Measurements from ENCODE around the gene INTS4.

Gene INTS4

DNA sequence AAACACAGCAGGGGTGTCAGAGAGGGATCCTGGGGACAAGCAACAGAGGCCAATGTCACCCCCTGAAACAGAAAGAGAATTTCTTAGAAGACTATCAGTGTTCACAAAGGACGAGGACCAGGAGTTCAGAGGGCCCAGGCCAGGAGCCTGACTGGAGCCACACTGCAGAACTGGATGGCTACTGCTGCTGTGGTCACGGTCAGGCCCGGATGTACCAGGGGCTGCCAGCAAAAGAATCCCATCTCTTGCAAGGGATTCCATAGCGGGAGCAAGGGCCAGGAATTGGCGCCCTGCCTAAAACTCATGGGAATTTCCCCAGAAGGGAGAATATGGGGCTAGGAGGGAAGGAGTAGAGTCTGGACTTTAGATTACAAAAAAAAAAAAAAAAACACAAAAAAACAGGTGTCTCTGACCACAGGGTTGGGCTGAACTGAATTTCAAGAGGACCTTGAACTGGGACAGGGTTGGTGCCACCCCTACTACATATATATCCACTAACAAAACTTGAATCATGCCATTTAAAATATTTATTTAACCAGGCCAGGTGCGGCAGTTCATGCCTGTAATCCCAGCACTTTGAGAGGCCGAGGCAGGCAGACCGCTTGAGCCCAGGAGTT, 44.3 kb upstream of the INTS4 start:
- Histone ChIP-seq H3K27me3 (ENCODE audit: insufficient read depth, low read length, poor library complexity) (no peaks in the 10 kb centered on the region), H3K36me3 (ENCODE audit: insufficient read depth, low read length) (no peaks in the 10 kb centered on the region), H3K4me3 (ENCODE audit: low read depth in 1 of 2, low read length in 2 of 2) (no peak overlapping the region), H3K79me2 (ENCODE audit: insufficient read depth, low read length) (no peaks in the 10 kb centered on the region), H3K9me3 (ENCODE audit: insufficient read depth, low read length, severe bottlenecking) (no peaks in the 10 kb centered on the region), H3K4me2 (ENCODE audit: insufficient read depth, low read length) (no peak overlapping the region), H3K27ac (ENCODE audit: low read length) (no peak overlapping the region), H3K9ac (ENCODE audit: low read depth, low read length) (no peak overlapping the region), H2AFZ (ENCODE audit: low read depth, low read length) (no peak overlapping the region), H3K4me1 (ENCODE audit: insufficient read depth, low read length) (peaks cover 10% of the 10 kb centered on the region), H4K20me1 (ENCODE audit: insufficient read depth, low read length) (no peaks in the 10 kb centered on the region)
- TF ChIP-seq EZH2 (IDR thresholded peaks at IDR 0.05; ENCODE audit: borderline replicate concordance, low read depth, low read length, severe bottlenecking) (no peak), CTCF (IDR thresholded peaks at IDR 0.05; ENCODE audit: borderline replicate concordance, extremely low read depth, low read length, poor library complexity, severe bottlenecking) (no peak)
- no peak for ATAC-seq (ENCODE audit: insufficient read depth, low read depth)
- no peak for DNase-seq

DNA sequence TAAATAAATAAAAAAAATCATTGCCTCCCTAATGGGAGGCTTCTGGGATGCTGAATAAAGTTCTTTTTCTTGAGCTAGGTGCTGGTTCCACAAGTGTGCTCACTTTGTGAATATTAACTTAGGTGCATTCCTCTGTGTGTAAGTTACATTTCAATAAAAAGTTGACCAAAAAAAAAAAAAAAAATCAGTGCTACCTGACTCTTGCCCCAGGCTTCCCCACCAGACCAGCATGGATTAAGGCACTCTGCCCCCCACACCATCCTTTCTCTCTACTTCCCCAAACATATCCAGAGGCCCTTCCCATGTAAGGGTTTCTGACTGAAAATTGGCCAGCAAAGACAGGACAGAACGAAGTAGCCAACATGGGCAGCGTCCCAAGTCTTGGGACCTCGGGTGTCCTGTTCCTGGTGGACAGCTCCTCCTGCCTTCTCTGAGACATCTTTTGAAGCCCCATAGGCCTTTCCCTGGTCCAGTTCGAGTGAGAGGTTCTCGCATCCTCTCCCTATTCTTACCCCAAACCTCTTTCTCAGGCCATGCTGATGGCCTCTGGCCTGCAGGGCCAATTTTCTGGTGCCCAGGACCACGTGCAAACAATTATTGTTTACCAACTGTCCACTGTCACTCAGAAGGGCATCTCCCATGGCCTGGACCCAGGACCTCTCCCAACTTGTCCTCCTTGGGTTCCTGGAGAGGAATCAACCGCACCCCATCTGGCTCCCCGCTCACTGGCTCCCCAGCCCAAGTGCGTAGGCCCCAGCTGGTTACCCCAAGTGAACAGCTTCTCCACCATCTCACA, 43.6 kb upstream of the INTS4 start:
- no peaks in the 10 kb centered on the region for H3K9me3 ChIP-seq (ENCODE audit: insufficient read depth, low read length, severe bottlenecking)
- H3K4me2 ChIP-seq (ENCODE audit: insufficient read depth, low read length): no peak overlapping the region
- no peak overlapping the region for H2AFZ ChIP-seq (ENCODE audit: low read depth, low read length)
- no peaks in the 10 kb centered on the region for H4K20me1 ChIP-seq (ENCODE audit: insufficient read depth, low read length)
- no peak for DNase-seq
- no peak overlapping the region for H3K27ac ChIP-seq (ENCODE audit: low read length)
- no peak overlapping the region for H3K9ac ChIP-seq (ENCODE audit: low read depth, low read length)
- ATAC-seq (ENCODE audit: insufficient read depth, low read depth): no peak
- H3K79me2 ChIP-seq (ENCODE audit: insufficient read depth, low read length): no peaks in the 10 kb centered on the region
- H3K4me3 ChIP-seq (ENCODE audit: low read depth in 1 of 2, low read length in 2 of 2): no peak overlapping the region
- no peaks in the 10 kb centered on the region for H3K36me3 ChIP-seq (ENCODE audit: insufficient read depth, low read length)
- peaks cover 10% of the 10 kb centered on the region for H3K4me1 ChIP-seq (ENCODE audit: insufficient read depth, low read length)
- no peaks in the 10 kb centered on the region for H3K27me3 ChIP-seq (ENCODE audit: insufficient read depth, low read length, poor library complexity)
- TF ChIP-seq CTCF (IDR thresholded peaks at IDR 0.05; ENCODE audit: borderline replicate concordance, extremely low read depth, low read length, poor library complexity, severe bottlenecking) (no peak), EZH2 (IDR thresholded peaks at IDR 0.05; ENCODE audit: borderline replicate concordance, low read depth, low read length, severe bottlenecking) (no peak)

DNA sequence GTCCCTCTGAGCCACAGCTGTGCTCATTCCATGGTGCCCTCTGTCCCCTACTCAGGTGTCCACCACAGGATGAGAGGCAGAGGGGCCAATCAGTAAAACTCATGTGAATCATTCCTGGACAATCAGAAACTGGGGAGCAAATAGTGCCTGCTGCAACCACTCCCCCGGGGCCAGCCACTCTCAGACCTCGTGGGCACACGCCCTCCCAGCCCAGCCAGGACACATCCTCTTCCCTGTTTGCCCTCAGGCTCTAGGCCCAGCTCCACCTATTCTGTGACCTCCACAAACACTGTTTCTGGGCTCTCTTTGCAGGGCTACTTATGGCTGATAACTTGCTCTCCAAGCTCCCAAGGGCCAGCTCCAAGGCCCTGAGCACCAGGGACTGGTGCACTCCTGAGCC, 42.6 kb upstream of the INTS4 start:
- no peaks in the 10 kb centered on the region for H3K27me3 ChIP-seq (ENCODE audit: insufficient read depth, low read length, poor library complexity)
- no peak for ATAC-seq (ENCODE audit: insufficient read depth, low read depth)
- no peak overlapping the region for H2AFZ ChIP-seq (ENCODE audit: low read depth, low read length)
- no peak for DNase-seq
- no peaks in the 10 kb centered on the region for H4K20me1 ChIP-seq (ENCODE audit: insufficient read depth, low read length)
- H3K4me3 ChIP-seq (ENCODE audit: low read depth in 1 of 2, low read length in 2 of 2): no peak overlapping the region
- no peaks in the 10 kb centered on the region for H3K36me3 ChIP-seq (ENCODE audit: insufficient read depth, low read length)
- TF ChIP-seq EZH2 (IDR thresholded peaks at IDR 0.05; ENCODE audit: borderline replicate concordance, low read depth, low read length, severe bottlenecking) (no peak), CTCF (IDR thresholded peaks at IDR 0.05; ENCODE audit: borderline replicate concordance, extremely low read depth, low read length, poor library complexity, severe bottlenecking) (no peak)
- peaks cover 10% of the 10 kb centered on the region for H3K4me1 ChIP-seq (ENCODE audit: insufficient read depth, low read length)
- H3K27ac ChIP-seq (ENCODE audit: low read length): no peak overlapping the region
- H3K9me3 ChIP-seq (ENCODE audit: insufficient read depth, low read length, severe bottlenecking): no peaks in the 10 kb centered on the region
- no peaks in the 10 kb centered on the region for H3K79me2 ChIP-seq (ENCODE audit: insufficient read depth, low read length)
- H3K9ac ChIP-seq (ENCODE audit: low read depth, low read length): no peak overlapping the region
- H3K4me2 ChIP-seq (ENCODE audit: insufficient read depth, low read length): no peak overlapping the region

All from DND-41 (cell line).